Osteocyte (in vitro differentiated cells): ENCODE results near the gene KCTD10. TPM values are rescaled to one million over a fixed set of nuclear protein-coding genes. Genes with fewer than 3 reads are reported as not detected.

Experiments
- DNase-seq: peaks from one replicate; pipeline ENCODE4 v3.0.0; 2021; ENCODE audit warnings: mixed read lengths; ENCODE audit not compliant: unreplicated experiment; ENCODE audit errors: extremely low spot score
- H3K27ac Mint-ChIP-seq: one replicate; pipeline ENCODE4 v1.8.0; 2021; ENCODE audit warnings: mild to moderate bottlenecking, mixed read lengths; ENCODE audit not compliant: unreplicated experiment
- H3K27me3 Mint-ChIP-seq: one replicate; pipeline ENCODE4 v1.8.0; 2021; ENCODE audit warnings: mixed read lengths; ENCODE audit not compliant: unreplicated experiment
- H3K36me3 Mint-ChIP-seq: one replicate; pipeline ENCODE4 v1.8.0; 2021; ENCODE audit warnings: mixed read lengths; ENCODE audit not compliant: unreplicated experiment
- H3K4me1 Mint-ChIP-seq: one replicate; pipeline ENCODE4 v1.8.0; 2021; ENCODE audit warnings: mixed read lengths; ENCODE audit not compliant: unreplicated experiment
- H3K4me3 Mint-ChIP-seq: one replicate; pipeline ENCODE4 v1.8.0; 2021; ENCODE audit warnings: mild to moderate bottlenecking, moderate library complexity, mixed read lengths; ENCODE audit not compliant: unreplicated experiment
- H3K9me3 Mint-ChIP-seq: one replicate; pipeline ENCODE4 v1.8.0; 2021; ENCODE audit warnings: mixed read lengths; ENCODE audit not compliant: unreplicated experiment
- total RNA-seq: library from RNA; stranded (reverse); gene quantifications from 2 replicates; pipeline ENCODE4 v1.2.1, GENCODE V29; 2021
- TF ChIP-seq, protein P1 (sequence below): fragments of 200-600 bp; sonication (generic); IDR thresholded peaks from 2 replicates; pipeline ENCODE4 v1.5.0; 2021; ENCODE audit warnings: antibody characterized with exemption, mild to moderate bottlenecking, moderate library complexity

KCTD10 gene
- total RNA-seq, 1 donor from 2014 or later = 43.1 TPM

DNA sequence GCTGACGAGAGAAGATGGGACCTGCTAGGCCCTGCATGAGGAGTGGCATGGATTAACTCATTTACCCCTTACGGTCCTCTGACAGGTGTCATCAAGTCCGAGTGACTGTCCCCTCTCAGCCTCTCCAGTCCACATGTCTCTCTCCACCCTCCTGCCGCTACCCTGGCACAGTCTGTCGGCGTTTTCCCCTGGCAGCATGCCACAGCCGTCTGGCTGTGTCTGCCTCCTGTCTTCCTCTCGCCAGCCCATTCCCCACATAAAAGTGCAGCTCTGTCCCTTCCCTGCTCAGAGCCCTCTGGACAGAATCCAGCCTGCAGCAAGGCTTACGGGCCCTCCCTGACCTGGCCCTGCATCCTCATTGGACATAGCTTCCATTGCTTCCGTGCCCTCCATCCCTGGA lies 46.0 kb upstream of the KCTD10 start:
- H3K36me3 Mint-ChIP-seq = peaks cover 43% of the 10 kb centered on the region
- peaks cover 11% of the 10 kb centered on the region for H3K4me1 Mint-ChIP-seq
- no peak for DNase-seq
- H3K9me3 Mint-ChIP-seq = no peaks in the 10 kb centered on the region
- no peak overlapping the region for H3K27ac Mint-ChIP-seq
- TF ChIP-seq, protein P1, sequence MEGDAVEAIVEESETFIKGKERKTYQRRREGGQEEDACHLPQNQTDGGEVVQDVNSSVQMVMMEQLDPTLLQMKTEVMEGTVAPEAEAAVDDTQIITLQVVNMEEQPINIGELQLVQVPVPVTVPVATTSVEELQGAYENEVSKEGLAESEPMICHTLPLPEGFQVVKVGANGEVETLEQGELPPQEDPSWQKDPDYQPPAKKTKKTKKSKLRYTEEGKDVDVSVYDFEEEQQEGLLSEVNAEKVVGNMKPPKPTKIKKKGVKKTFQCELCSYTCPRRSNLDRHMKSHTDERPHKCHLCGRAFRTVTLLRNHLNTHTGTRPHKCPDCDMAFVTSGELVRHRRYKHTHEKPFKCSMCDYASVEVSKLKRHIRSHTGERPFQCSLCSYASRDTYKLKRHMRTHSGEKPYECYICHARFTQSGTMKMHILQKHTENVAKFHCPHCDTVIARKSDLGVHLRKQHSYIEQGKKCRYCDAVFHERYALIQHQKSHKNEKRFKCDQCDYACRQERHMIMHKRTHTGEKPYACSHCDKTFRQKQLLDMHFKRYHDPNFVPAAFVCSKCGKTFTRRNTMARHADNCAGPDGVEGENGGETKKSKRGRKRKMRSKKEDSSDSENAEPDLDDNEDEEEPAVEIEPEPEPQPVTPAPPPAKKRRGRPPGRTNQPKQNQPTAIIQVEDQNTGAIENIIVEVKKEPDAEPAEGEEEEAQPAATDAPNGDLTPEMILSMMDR = no peak
- no peaks in the 10 kb centered on the region for H3K27me3 Mint-ChIP-seq
- no peak overlapping the region for H3K4me3 Mint-ChIP-seq

GRCh38 chr12:109521831-109522230 lies 44.7 kb upstream of the KCTD10 start:
- H3K9me3 Mint-ChIP-seq = no peaks in the 10 kb centered on the region
- H3K4me1 Mint-ChIP-seq = peaks cover 11% of the 10 kb centered on the region
- H3K4me3 Mint-ChIP-seq = no peak overlapping the region
- no peak for DNase-seq
- H3K27ac Mint-ChIP-seq = no peak overlapping the region
- TF ChIP-seq, protein P1 = no peak
- H3K27me3 Mint-ChIP-seq = no peaks in the 10 kb centered on the region
- H3K36me3 Mint-ChIP-seq = peaks cover 47% of the 10 kb centered on the region

- Mint-ChIP-seq H3K4me3 (no peak overlapping the region), H3K27me3 (no peaks in the 10 kb centered on the region), H3K9me3 (no peaks in the 10 kb centered on the region), H3K4me1 (peaks cover 11% of the 10 kb centered on the region), H3K36me3 (peaks cover 45% of the 10 kb centered on the region), H3K27ac (peak overlapping the region; percentile 25)
- TF ChIP-seq, protein P1 = no peak
- DNase-seq = no peak
Measured at GRCh38 chr12:109519787-109520186, 42.7 kb upstream of the KCTD10 start.

- TF ChIP-seq, protein P1 = peak; percentile 86
Measured at GRCh38 chr12:109518820-109519665, 41.9 kb upstream of the KCTD10 start.

GRCh38 chr12:109517619-109518018 lies 40.5 kb upstream of the KCTD10 start:
- Mint-ChIP-seq H3K36me3 (peaks cover 48% of the 10 kb centered on the region), H3K9me3 (no peaks in the 10 kb centered on the region), H3K4me1 (peaks cover 11% of the 10 kb centered on the region), H3K4me3 (no peak overlapping the region), H3K27ac (no peak overlapping the region), H3K27me3 (no peaks in the 10 kb centered on the region)
- DNase-seq = no peak
- TF ChIP-seq, protein P1 = no peak

More at GRCh38 chr12:109518820-109519665, 41.9 kb upstream of the KCTD10 start:
- H3K27ac Mint-ChIP-seq = peak overlapping the region; percentile 79
- peaks cover 11% of the 10 kb centered on the region for H3K4me1 Mint-ChIP-seq
- H3K9me3 Mint-ChIP-seq = no peaks in the 10 kb centered on the region
- DNase-seq = no peak
- peaks cover 50% of the 10 kb centered on the region for H3K36me3 Mint-ChIP-seq
- no peak overlapping the region for H3K4me3 Mint-ChIP-seq
- H3K27me3 Mint-ChIP-seq = no peaks in the 10 kb centered on the region
